Neural cell (in vitro differentiated cells): ENCODE data around the gene DLG2. TPM values are rescaled to one million over a fixed set of nuclear protein-coding genes. Genes with fewer than 3 reads are reported as not detected.

Source experiments
- H2AFZ ChIP-seq: fragments of 200-600, 300-800 bp; sonication (generic), shearing (Covaris generic); 2 replicates; pipeline ENCODE4 v1.6.0; 2014; ENCODE audit warnings: low read depth, mild to moderate bottlenecking, antibody characterized with exemption, low read length, moderate library complexity
- H3F3A ChIP-seq: fragments of 200-600 bp; shearing (Covaris generic); 2 replicates; pipeline ENCODE4 v1.6.1; 2016; ENCODE audit warnings: mild to moderate bottlenecking, moderate library complexity, mixed read lengths, antibody characterized with exemption, low read length; ENCODE audit not compliant: insufficient read depth, poor library complexity, severe bottlenecking
- H3K27ac ChIP-seq: fragments of 200-600, 300-800 bp; sonication (generic), shearing (Covaris generic); 2 replicates; pipeline ENCODE4 v1.5.1; 2014; ENCODE audit warnings: mild to moderate bottlenecking, low read length, moderate library complexity
- H3K27me3 ChIP-seq: fragments of 300-800, 200-600 bp; sonication (generic), shearing (Covaris generic); 2 replicates; pipeline ENCODE4 v1.6.0; 2014; ENCODE audit warnings: mild to moderate bottlenecking, low read depth, low read length, moderate library complexity; ENCODE audit not compliant: insufficient read depth
- H3K36me3 ChIP-seq: fragments of 300-800, 200-600 bp; sonication (generic), shearing (Covaris generic); 2 replicates; pipeline ENCODE4 v1.5.1; 2014; ENCODE audit warnings: mild to moderate bottlenecking, antibody characterized with exemption, low read length, moderate library complexity; ENCODE audit not compliant: insufficient read depth
- H3K4me2 ChIP-seq: fragments of 300-800, 200-600 bp; sonication (generic), shearing (Covaris generic); 2 replicates; pipeline ENCODE4 v1.6.0; 2014; ENCODE audit warnings: mild to moderate bottlenecking, low read length
- H3K4me3 ChIP-seq: fragments of 300-800, 200-600 bp; sonication (generic), shearing (Covaris generic); 2 replicates; pipeline ENCODE4 v1.5.1; 2014; ENCODE audit warnings: mild to moderate bottlenecking, low read length, moderate library complexity
- H3K79me2 ChIP-seq: fragments of 200-600 bp; shearing (Covaris generic); replicated peaks from 2 replicates; pipeline ENCODE4 v1.6.0; 2014; ENCODE audit warnings: mild to moderate bottlenecking, low read length, moderate library complexity; ENCODE audit not compliant: insufficient read depth
- H3K9ac ChIP-seq: fragments of 300-800, 200-600 bp; sonication (generic), shearing (Covaris generic); 2 replicates; pipeline ENCODE4 v1.6.1; 2016; ENCODE audit warnings: mild to moderate bottlenecking, low read length, mixed read lengths
- H3K9me2 ChIP-seq: fragments of 200-600 bp; shearing (Covaris generic); 2 replicates; pipeline ENCODE4 v1.6.1; 2016; ENCODE audit warnings: mild to moderate bottlenecking, low read length, mixed read lengths; ENCODE audit not compliant: insufficient read depth
- H3K9me3 ChIP-seq: fragments of 200-600, 300-800 bp; sonication (generic), shearing (Covaris generic); 2 replicates; pipeline ENCODE4 v1.6.1; 2016; ENCODE audit warnings: mild to moderate bottlenecking, mixed run types, low read length, moderate library complexity, mixed read lengths
- H4K20me1 ChIP-seq: fragments of 200-600 bp; shearing (Covaris generic); 2 replicates; pipeline ENCODE4 v1.6.1; 2016; ENCODE audit warnings: mild to moderate bottlenecking, mixed run types; ENCODE audit not compliant: insufficient read depth
- EP300 ChIP-seq: fragments of 450-650 bp; conservative IDR thresholded peaks from 2 replicates; pipeline ENCODE4 v1.6.1; 2014; ENCODE audit warnings: antibody characterized with exemption, mild to moderate bottlenecking, moderate library complexity; ENCODE audit not compliant: poor library complexity, severe bottlenecking
- EZH2 ChIP-seq: fragments of 200-600, 300-800 bp; shearing (Covaris generic), sonication (generic); IDR thresholded peaks from 2 replicates; pipeline ENCODE4 v1.6.1; 2014; ENCODE audit warnings: antibody characterized with exemption, low read length, borderline replicate concordance, mild to moderate bottlenecking; ENCODE audit not compliant: insufficient read depth, poor library complexity, severe bottlenecking
- MXI1 ChIP-seq: fragments of 450-650 bp; conservative IDR thresholded peaks from 2 replicates; pipeline ENCODE4 v1.6.1; 2014; ENCODE audit warnings: antibody characterized with exemption, mild to moderate bottlenecking; ENCODE audit not compliant: poor library complexity, severe bottlenecking
- POLR2AphosphoS5 ChIP-seq: IDR thresholded peaks from 2 replicates; pipeline ENCODE4 v1.6.1; 2012
- RAD21 ChIP-seq: fragments of 450-650 bp; conservative IDR thresholded peaks from 2 replicates; pipeline ENCODE4 v1.6.1; 2014; ENCODE audit warnings: antibody characterized with exemption, mild to moderate bottlenecking, moderate library complexity
- SMC3 ChIP-seq: fragments of 450-650 bp; conservative IDR thresholded peaks from 2 replicates; pipeline ENCODE4 v1.6.1; 2014; ENCODE audit warnings: antibody characterized with exemption, mild to moderate bottlenecking, moderate library complexity; ENCODE audit not compliant: poor library complexity
- TAF1 ChIP-seq: IDR thresholded peaks from 2 replicates; pipeline ENCODE4 v1.6.1; 2012; ENCODE audit warnings: low read depth
- polyA plus RNA-seq: library from polyadenylated mRNA; depleted of rRNA; stranded (reverse); fragments of >200 nt; gene quantifications from 2 replicates; pipeline ENCODE4 v1.2.3, GENCODE V29; 2014
- TF ChIP-seq, protein P1 (sequence below): fragments of 450-650 bp; IDR thresholded peaks from 2 replicates; pipeline ENCODE4 v1.5.1; 2014; ENCODE audit warnings: antibody characterized with exemption, mild to moderate bottlenecking, moderate library complexity; ENCODE audit not compliant: poor library complexity, severe bottlenecking
- TF ChIP-seq, protein P2 (sequence below): IDR thresholded peaks from 2 replicates; pipeline ENCODE4 v1.6.1; 2012; ENCODE audit warnings: borderline replicate concordance

The DLG2 gene
- polyA plus RNA-seq, 1 donor from 2014 or later, result 179 TPM

DNA sequence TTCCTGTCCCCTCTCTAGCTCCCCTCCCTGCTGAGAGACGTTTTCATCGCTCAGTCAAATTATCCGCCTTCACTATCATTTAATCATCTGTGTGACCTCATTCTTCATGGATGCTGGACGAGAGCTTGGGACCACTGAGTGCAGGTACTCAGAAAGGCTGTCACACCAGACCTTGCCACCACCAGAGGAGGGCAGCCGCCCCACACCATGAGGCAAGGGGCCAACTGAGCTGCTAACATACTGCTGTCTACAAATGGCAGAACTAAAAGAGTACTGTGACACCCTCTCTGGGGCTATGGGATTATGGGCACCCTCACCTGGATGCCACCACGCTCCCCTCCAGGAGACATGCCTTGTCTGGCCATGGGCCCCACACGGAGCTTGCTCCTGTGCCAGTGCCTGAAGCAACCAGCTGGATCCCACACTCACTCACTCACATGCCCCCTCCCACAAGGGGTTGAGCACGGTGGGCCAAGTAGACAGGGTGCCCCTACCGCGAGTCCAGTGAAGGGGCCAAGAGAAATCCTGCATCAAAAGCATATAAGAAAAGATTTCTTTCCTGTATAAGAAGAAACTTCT lies 1670.9 kb downstream of the DLG2 start:
- Histone ChIP-seq H3F3A (no peaks in the 10 kb centered on the region), H3K4me2 (no peak overlapping the region)

GRCh38 chr11:83954780-83955179 lies 1672.4 kb downstream of the DLG2 start:
- no peaks in the 10 kb centered on the region for H3K36me3 ChIP-seq
- H3K27me3 ChIP-seq, result no peaks in the 10 kb centered on the region
- H3K9me2 ChIP-seq, result no peaks in the 10 kb centered on the region
- H3K4me3 ChIP-seq, result no peak overlapping the region
- TF ChIP-seq EZH2 (no peak), TAF1 (no peak), SMC3 (no peak), POLR2AphosphoS5 (no peak), EP300 (no peak), RAD21 (no peak), MXI1 (no peak)
- TF ChIP-seq, protein P1, sequence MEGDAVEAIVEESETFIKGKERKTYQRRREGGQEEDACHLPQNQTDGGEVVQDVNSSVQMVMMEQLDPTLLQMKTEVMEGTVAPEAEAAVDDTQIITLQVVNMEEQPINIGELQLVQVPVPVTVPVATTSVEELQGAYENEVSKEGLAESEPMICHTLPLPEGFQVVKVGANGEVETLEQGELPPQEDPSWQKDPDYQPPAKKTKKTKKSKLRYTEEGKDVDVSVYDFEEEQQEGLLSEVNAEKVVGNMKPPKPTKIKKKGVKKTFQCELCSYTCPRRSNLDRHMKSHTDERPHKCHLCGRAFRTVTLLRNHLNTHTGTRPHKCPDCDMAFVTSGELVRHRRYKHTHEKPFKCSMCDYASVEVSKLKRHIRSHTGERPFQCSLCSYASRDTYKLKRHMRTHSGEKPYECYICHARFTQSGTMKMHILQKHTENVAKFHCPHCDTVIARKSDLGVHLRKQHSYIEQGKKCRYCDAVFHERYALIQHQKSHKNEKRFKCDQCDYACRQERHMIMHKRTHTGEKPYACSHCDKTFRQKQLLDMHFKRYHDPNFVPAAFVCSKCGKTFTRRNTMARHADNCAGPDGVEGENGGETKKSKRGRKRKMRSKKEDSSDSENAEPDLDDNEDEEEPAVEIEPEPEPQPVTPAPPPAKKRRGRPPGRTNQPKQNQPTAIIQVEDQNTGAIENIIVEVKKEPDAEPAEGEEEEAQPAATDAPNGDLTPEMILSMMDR, result no peak
- TF ChIP-seq, protein P2, sequence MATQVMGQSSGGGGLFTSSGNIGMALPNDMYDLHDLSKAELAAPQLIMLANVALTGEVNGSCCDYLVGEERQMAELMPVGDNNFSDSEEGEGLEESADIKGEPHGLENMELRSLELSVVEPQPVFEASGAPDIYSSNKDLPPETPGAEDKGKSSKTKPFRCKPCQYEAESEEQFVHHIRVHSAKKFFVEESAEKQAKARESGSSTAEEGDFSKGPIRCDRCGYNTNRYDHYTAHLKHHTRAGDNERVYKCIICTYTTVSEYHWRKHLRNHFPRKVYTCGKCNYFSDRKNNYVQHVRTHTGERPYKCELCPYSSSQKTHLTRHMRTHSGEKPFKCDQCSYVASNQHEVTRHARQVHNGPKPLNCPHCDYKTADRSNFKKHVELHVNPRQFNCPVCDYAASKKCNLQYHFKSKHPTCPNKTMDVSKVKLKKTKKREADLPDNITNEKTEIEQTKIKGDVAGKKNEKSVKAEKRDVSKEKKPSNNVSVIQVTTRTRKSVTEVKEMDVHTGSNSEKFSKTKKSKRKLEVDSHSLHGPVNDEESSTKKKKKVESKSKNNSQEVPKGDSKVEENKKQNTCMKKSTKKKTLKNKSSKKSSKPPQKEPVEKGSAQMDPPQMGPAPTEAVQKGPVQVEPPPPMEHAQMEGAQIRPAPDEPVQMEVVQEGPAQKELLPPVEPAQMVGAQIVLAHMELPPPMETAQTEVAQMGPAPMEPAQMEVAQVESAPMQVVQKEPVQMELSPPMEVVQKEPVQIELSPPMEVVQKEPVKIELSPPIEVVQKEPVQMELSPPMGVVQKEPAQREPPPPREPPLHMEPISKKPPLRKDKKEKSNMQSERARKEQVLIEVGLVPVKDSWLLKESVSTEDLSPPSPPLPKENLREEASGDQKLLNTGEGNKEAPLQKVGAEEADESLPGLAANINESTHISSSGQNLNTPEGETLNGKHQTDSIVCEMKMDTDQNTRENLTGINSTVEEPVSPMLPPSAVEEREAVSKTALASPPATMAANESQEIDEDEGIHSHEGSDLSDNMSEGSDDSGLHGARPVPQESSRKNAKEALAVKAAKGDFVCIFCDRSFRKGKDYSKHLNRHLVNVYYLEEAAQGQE, result no peak
- H3K9ac ChIP-seq, result no peak overlapping the region
- no peaks in the 10 kb centered on the region for H3K9me3 ChIP-seq
- H3F3A ChIP-seq, result no peaks in the 10 kb centered on the region
- H2AFZ ChIP-seq, result no peak overlapping the region
- no peak overlapping the region for H3K27ac ChIP-seq
- no peaks in the 10 kb centered on the region for H4K20me1 ChIP-seq
- no peak overlapping the region for H3K4me2 ChIP-seq
- no peaks in the 10 kb centered on the region for H3K79me2 ChIP-seq

More for the DNA sequence above, 1670.9 kb downstream of the DLG2 start:
- Histone ChIP-seq H2AFZ (no peak overlapping the region), H3K4me3 (no peak overlapping the region), H3K79me2 (no peaks in the 10 kb centered on the region), H3K9ac (no peak overlapping the region), H3K36me3 (no peaks in the 10 kb centered on the region), H3K9me3 (no peaks in the 10 kb centered on the region), H3K27ac (no peak overlapping the region), H3K27me3 (no peaks in the 10 kb centered on the region), H3K9me2 (no peaks in the 10 kb centered on the region), H4K20me1 (no peaks in the 10 kb centered on the region)
- TF ChIP-seq RAD21, result no peak
- TF ChIP-seq MXI1, result no peak
- TF ChIP-seq SMC3, result no peak
- no peak for TF ChIP-seq EZH2
- TF ChIP-seq, protein P2, result no peak
- TF ChIP-seq, protein P1, result no peak
- no peak for TF ChIP-seq EP300
- no peak for TF ChIP-seq POLR2AphosphoS5
- TF ChIP-seq TAF1, result no peak
